GM12801 (cell line): ENCODE measurements around the gene DHRS7C.

Source experiments
- CTCF ChIP-seq: IDR thresholded peaks from one replicate; pipeline ENCODE4 v1.5.1; 2011; ENCODE audit warnings: control low read depth; ENCODE audit not compliant: insufficient read length; ENCODE audit errors: extremely low read depth

Gene DHRS7C

DNA sequence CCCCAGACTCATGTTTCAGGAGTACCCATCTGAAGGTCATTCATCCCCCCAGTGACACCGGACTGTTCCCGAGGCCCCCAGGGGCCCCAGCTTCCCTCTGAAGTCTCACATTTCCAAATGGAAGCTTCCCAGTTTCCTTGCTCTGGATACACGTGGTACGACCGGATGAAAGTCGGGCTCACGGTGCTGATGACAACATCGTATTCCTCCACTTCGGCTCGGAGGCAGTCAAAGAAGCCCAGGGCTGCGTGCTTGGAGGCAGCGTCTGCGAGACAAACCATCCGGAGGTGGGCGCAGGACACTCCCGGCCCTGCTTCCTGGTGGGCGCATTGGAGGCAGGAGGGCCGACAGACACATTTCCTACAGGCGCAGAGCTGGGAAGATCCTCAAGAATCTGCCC, 18.7 kb downstream of the DHRS7C start:
- TF ChIP-seq CTCF, result no peak

DNA sequence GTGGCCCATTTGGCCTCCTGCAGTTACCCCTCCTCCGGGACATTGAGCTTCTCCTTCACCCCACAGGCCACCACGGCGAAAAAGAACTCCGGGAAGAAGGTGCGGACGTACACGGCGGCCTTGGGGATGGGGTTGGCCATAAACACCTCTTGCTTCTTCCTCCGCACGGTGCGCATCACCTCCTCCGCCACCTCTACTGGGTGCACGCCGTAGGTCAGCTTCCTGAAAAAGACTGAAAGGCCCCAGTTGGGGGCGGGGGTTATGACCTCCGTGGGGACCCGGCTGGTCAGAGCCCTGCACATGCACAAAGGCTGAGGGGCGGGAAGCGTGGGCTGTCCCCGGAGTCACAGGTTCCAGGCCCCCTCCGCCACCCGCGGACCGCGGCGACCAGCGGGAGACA, 19.9 kb downstream of the DHRS7C start:
- TF ChIP-seq CTCF, result no peak

- TF ChIP-seq CTCF, result no peak
Measured at GRCh38 chr17:9769036-9769695, 22.2 kb downstream of the DHRS7C start.

DNA sequence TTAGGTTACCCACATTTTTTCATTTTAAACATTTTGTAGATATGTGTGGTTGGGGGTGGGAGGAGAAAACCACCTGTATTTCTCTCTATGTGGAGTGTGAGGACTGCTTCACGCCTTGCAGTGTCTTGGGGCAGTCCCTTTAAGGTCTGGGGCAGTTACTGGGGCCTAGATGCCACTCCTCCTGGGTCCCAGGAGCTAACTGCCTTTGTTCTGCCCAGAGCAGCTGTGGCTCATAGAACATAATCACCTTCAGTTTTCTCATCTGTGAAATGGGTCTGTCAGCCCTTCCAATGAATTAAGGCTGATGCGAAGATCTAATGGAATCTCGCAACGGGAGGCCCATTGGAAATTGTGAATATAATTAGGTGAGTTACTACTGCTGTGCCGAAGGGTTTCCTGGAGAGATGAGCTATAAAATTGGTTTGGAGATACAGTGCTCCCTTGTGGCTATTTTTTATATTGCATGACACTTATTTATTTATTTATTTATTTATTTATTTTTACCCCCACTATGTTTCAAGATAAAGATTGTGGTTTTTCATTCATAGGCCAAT, 22.9 kb downstream of the DHRS7C start:
- TF ChIP-seq CTCF, result no peak

- no peak for TF ChIP-seq CTCF
Measured at GRCh38 chr17:9767432-9767991, 23.9 kb downstream of the DHRS7C start.

- TF ChIP-seq CTCF, result no peak
Measured at GRCh38 chr17:9766970-9767369, 24.4 kb downstream of the DHRS7C start.

DNA sequence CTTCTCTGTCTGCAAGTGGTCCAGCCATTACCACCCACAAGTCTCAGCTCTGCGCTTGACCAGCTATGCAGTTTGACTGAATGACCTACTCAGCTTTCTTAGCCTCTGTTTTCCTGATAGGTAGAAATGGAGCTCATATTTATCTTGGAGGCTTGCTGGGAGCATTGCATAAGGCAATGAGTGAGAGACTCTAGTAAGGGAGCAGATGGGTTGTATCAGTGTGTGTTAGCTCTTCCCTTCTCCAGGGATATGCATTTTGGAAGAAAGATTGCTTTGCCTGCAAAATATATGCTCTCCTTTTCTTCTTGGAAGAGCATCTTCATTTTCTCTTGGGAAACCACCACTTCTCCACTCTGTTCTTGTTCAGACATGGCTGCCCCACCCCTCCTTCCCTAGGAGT, 26.1 kb downstream of the DHRS7C start:
- no peak for TF ChIP-seq CTCF
